ENCODE data around the gene ZIC1.
A peak's percentile ranks its signal among the peaks of the same experiment; 100 is the strongest.

DNA sequence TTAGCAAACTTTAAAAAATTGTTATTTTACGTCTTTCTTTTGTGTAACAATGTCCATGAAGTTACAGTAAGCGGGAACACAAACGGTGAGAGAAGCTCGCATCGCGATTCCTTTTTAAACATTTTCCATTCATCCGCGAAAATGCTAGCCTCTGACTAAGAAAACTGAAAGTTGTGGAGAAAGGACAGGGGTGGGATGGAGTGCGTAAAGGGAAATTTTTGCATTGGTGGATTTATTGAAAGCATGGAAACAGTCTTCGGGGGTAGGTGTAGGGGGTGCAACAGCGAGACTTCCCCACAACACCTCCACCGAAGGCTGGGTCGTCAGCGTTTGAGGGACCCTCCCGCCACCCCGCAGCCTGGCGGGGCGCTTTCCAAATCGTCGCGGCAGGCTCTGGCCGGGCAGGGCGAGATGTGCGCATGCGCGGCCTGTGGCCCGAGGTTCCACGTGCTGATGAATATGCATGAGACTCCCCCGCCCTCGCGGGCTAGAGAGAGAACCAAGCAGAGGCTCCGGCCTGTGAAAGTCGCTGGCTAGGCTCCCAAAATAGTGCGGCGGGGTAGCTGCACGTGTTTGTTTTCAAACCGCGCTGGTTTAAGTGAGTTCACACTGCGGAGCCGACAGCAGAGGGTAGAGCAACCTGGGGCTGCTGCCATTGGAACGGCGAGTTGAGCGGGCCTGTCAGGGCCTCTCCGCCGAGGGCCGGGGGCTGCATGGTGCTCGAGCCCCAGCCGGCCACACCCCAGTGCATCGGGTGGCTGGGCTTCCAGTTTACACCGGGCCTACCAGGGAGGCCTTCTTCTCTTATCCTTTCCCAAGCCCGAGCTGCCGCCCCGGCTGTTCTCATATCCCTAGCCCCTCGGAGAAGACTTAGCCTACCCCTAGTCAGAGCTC lies 9.9 kb downstream of the ZIC1 start:
- TF ChIP-seq, protein P1, sequence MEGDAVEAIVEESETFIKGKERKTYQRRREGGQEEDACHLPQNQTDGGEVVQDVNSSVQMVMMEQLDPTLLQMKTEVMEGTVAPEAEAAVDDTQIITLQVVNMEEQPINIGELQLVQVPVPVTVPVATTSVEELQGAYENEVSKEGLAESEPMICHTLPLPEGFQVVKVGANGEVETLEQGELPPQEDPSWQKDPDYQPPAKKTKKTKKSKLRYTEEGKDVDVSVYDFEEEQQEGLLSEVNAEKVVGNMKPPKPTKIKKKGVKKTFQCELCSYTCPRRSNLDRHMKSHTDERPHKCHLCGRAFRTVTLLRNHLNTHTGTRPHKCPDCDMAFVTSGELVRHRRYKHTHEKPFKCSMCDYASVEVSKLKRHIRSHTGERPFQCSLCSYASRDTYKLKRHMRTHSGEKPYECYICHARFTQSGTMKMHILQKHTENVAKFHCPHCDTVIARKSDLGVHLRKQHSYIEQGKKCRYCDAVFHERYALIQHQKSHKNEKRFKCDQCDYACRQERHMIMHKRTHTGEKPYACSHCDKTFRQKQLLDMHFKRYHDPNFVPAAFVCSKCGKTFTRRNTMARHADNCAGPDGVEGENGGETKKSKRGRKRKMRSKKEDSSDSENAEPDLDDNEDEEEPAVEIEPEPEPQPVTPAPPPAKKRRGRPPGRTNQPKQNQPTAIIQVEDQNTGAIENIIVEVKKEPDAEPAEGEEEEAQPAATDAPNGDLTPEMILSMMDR (conservative IDR thresholded peaks at IDR 0.05; ENCODE audit: low read depth in 2 of 2), result no peak
- TF ChIP-seq POLR2AphosphoS5 (IDR thresholded peaks at IDR 0.05; ENCODE audit: low read depth) (no peak), EZH2phosphoT487 (IDR thresholded peaks at IDR 0.05; ENCODE audit: unreplicated experiment) (no peak), EZH2 (IDR thresholded peaks at IDR 0.05; ENCODE audit: low read depth, unreplicated experiment) (peak; percentile 74), CREB1 (CRISPR knock-in tag; IDR thresholded peaks at IDR 0.05; ENCODE audit: low read depth) (no peak)
- TF ChIP-seq, protein P2, sequence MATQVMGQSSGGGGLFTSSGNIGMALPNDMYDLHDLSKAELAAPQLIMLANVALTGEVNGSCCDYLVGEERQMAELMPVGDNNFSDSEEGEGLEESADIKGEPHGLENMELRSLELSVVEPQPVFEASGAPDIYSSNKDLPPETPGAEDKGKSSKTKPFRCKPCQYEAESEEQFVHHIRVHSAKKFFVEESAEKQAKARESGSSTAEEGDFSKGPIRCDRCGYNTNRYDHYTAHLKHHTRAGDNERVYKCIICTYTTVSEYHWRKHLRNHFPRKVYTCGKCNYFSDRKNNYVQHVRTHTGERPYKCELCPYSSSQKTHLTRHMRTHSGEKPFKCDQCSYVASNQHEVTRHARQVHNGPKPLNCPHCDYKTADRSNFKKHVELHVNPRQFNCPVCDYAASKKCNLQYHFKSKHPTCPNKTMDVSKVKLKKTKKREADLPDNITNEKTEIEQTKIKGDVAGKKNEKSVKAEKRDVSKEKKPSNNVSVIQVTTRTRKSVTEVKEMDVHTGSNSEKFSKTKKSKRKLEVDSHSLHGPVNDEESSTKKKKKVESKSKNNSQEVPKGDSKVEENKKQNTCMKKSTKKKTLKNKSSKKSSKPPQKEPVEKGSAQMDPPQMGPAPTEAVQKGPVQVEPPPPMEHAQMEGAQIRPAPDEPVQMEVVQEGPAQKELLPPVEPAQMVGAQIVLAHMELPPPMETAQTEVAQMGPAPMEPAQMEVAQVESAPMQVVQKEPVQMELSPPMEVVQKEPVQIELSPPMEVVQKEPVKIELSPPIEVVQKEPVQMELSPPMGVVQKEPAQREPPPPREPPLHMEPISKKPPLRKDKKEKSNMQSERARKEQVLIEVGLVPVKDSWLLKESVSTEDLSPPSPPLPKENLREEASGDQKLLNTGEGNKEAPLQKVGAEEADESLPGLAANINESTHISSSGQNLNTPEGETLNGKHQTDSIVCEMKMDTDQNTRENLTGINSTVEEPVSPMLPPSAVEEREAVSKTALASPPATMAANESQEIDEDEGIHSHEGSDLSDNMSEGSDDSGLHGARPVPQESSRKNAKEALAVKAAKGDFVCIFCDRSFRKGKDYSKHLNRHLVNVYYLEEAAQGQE (IDR thresholded peaks at IDR 0.05; ENCODE audit: unreplicated experiment), result no peak
